Measurements from ENCODE around the gene ZNF750. TPM values are rescaled to one million over a fixed set of nuclear protein-coding genes. Genes with fewer than 3 reads are reported as not detected.

Gene ZNF750
- not detected for total RNA-seq
- polyA plus RNA-seq (ENCODE audit: insufficient read length in 2 of 2) = under 1 TPM; 0.11 to 0.66 TPM
- long read RNA-seq, donor 1 = 0 reads
- long read RNA-seq, donor 2, partial matches to known transcripts = 29 of 29 reads
- long read RNA-seq, donor 2, other reads (novel, unspliced or antisense) = 0 of 29 reads
- long read RNA-seq, donor 3, partial matches to known transcripts = 28 of 34 reads
- long read RNA-seq, donor 3, other reads (novel, unspliced or antisense) = 6 of 34 reads
- long read RNA-seq, donor 4 = 0 reads

DNA sequence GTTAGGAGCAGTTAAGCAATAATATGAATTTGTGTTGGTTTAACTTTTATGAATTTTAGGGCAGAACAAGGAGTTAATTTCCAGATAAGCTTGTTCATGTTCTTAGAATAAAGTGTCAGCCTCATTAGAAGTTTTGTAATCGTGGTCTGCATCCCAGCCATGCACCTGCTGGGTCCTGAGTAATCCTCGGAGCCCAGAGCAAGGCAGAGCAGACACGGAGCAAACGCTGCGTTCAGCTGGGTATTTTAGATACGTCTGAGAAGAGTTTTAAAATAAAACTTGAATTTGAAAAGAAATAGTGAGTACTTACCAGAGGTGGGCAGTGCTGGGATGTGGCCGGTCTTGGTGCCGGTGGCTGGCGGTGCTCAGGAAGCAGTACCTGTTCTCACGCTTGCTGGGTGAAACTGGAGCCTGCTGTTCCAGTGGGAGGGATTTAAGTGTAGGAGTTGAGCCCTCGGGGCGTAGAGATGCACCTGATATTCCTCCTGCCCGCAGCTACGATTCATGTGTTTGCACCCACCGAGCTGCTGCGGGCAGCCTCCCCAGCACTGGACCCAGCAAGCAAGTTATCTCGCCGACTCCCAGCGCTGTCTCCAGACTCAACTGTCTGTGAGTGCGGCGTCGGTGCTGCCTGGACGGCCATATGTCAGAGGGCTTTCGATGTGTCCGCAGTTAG, at the start of gene ZNF750:
Gene ZNF750 (minus strand): TSS at position 406 of the 676 bp plus-strand sequence. CDS start 7,568 bp downstream, outside the sequence.
- no peak within 1 kb of the TSS for H3K27ac ChIP-seq (ENCODE audit: low read depth, low read length)
- DNase-seq (ENCODE audit: low read depth in 4 of 6, low spot score in 6 of 6) = no peak
- H3K36me3 ChIP-seq (ENCODE audit: control insufficient read depth, insufficient read depth, low read length) = peaks cover 26% of the 10 kb centered on the region
- H3K4me1 ChIP-seq (ENCODE audit: control insufficient read depth, insufficient read depth, low read length) = peaks cover 19% of the 10 kb centered on the region
- H3K9me3 ChIP-seq (ENCODE audit: control insufficient read depth, insufficient read depth, low read length) = no peaks in the 10 kb centered on the region
- no peak within 1 kb of the TSS for H3K4me3 ChIP-seq (ENCODE audit: low read depth, low read length)
- 91% methylated on average over 22 of the region's 25 CpGs for WGBS (ENCODE audit: insufficient coverage)
- H3K27me3 ChIP-seq (ENCODE audit: control insufficient read depth, insufficient read depth, low read length) = no peaks in the 10 kb centered on the region

DNA sequence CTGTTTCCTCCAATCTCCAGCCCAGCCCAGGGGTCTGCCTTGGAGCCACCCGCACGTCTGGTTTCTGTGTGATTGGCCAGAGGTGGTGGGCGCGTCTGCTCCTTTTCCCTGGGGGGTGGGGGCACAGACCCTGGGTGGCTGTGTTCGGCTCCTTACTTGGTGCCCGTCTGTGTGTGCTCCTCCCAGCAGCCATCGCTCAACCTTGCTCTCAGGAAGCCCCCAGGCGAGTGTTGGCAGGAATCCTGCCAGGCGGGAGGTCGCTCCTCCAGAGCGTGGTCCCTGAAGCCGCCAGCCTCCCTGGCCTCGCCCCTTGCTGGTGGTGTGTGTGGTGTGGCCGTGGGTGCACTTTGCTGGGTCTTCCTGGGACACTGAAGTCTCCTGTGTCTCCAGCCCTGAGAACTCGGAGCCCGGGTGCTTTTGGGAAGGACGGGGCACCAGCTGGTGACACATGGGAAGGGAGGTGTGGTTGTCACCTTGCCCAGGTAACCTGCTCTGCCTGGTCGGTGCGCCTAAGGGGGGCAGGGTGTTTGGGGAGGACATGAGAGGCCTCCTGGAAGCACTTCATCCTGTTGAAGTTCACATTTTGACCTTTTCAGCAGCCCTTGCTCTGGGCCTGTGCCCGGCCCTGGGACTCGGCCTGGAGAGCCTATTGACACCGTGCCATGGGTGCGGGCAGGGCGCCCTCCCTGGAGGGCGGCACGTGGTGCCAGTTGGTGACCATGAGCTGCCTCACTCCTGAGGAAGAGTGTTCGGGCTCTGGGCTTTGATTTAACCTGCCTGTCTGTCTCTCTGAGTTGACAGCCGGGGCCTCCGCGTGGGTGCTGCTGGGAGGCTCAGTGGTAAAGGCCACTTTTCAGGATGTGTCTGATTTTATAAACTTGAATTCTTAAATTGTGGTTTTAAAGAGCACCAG, 49.0 kb upstream of the ZNF750 start:
- DNase-seq (ENCODE audit: low read depth in 4 of 6, low spot score in 6 of 6) = no peak
- Histone ChIP-seq H3K4me1 (ENCODE audit: control insufficient read depth, insufficient read depth, low read length) (peaks cover 45% of the 10 kb centered on the region), H3K36me3 (ENCODE audit: control insufficient read depth, insufficient read depth, low read length) (peaks cover 72% of the 10 kb centered on the region), H3K9me3 (ENCODE audit: control insufficient read depth, insufficient read depth, low read length) (peaks cover 4% of the 10 kb centered on the region), H3K27ac (ENCODE audit: low read depth, low read length) (no peak overlapping the region), H3K4me3 (ENCODE audit: low read depth, low read length) (no peak overlapping the region), H3K27me3 (ENCODE audit: control insufficient read depth, insufficient read depth, low read length) (no peaks in the 10 kb centered on the region)
- 80% methylated on average over 30 of the region's 30 CpGs for WGBS (ENCODE audit: insufficient coverage)

DNA sequence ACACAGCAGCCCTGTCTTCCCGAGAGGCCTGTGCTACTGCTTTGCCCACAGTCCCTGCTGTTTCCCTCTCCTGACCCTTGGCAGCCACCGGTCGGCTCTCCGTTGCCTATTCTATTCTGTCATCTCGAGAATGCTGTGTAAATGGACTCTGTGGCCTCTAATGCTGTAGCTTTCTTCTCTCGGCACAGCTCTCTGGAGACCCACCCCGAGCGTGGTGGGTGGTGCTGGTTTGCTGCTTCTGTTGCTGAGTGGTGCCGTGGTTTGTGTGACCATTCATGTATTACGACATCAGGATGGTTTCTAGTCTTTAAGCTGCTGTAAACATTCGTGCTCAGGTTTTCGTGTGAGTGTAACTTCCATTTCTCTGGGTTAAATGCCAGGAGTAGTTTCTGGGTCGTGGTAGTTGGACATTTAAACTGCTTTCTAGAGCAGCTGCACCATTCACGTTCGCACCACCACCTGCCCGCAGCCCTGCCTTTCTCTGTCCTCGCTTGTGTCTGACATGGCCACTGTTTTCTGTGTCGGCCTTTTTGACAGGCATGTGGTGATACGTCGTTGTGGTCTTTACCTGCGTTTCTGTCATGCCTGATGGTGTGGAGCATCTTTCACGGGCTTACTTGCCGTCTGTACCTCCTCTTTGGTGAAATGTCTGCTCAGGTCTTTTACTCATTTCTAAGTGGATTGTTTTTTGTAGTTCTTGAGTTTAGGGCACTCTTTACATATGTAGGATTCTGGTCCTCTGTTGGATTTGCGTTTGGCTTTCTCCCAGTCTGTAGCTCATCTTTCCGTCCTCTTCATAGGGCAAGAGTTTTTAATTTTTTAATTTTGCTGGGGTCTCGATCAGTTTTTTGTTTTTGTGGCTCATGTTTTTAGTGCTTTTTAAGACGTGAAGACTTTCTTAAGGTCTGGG, 47.7 kb upstream of the ZNF750 start:
- peaks cover 4% of the 10 kb centered on the region for H3K9me3 ChIP-seq (ENCODE audit: control insufficient read depth, insufficient read depth, low read length)
- no peaks in the 10 kb centered on the region for H3K27me3 ChIP-seq (ENCODE audit: control insufficient read depth, insufficient read depth, low read length)
- 96% methylated on average over 24 of the region's 27 CpGs for WGBS (ENCODE audit: insufficient coverage)
- peaks cover 45% of the 10 kb centered on the region for H3K4me1 ChIP-seq (ENCODE audit: control insufficient read depth, insufficient read depth, low read length)
- no peak overlapping the region for H3K4me3 ChIP-seq (ENCODE audit: low read depth, low read length)
- DNase-seq (ENCODE audit: low read depth in 4 of 6, low spot score in 6 of 6) = no peak
- H3K36me3 ChIP-seq (ENCODE audit: control insufficient read depth, insufficient read depth, low read length) = peaks cover 80% of the 10 kb centered on the region
- no peak overlapping the region for H3K27ac ChIP-seq (ENCODE audit: low read depth, low read length)

DNA sequence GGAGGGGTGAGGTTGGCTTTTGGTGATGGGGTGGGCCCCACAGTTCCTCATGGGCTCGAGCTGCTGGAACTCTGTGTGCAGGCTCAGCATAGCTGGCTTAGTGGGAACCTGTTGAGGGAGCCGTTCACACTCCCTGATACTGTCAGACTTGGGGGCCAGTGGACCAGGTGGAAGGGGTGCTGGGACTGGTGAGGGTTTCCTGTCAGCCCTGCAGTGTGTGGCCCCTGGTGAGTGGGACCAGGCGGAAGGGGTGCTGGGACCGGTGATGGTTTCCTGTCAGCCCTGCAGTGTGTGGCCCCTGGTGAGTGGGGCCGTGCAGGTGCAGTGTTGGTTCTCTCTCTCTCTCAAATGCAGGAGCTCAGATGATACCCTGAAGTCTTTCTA, 45.1 kb upstream of the ZNF750 start:
- Histone ChIP-seq H3K4me1 (ENCODE audit: control insufficient read depth, insufficient read depth, low read length) (peaks cover 57% of the 10 kb centered on the region), H3K27me3 (ENCODE audit: control insufficient read depth, insufficient read depth, low read length) (no peaks in the 10 kb centered on the region), H3K4me3 (ENCODE audit: low read depth, low read length) (no peak overlapping the region), H3K36me3 (ENCODE audit: control insufficient read depth, insufficient read depth, low read length) (peaks cover 74% of the 10 kb centered on the region), H3K27ac (ENCODE audit: low read depth, low read length) (no peak overlapping the region), H3K9me3 (ENCODE audit: control insufficient read depth, insufficient read depth, low read length) (peaks cover 4% of the 10 kb centered on the region)
- 85% methylated on average over 5 of the region's 5 CpGs for WGBS (ENCODE audit: insufficient coverage)
- no peak for DNase-seq (ENCODE audit: low read depth in 4 of 6, low spot score in 6 of 6)

DNA sequence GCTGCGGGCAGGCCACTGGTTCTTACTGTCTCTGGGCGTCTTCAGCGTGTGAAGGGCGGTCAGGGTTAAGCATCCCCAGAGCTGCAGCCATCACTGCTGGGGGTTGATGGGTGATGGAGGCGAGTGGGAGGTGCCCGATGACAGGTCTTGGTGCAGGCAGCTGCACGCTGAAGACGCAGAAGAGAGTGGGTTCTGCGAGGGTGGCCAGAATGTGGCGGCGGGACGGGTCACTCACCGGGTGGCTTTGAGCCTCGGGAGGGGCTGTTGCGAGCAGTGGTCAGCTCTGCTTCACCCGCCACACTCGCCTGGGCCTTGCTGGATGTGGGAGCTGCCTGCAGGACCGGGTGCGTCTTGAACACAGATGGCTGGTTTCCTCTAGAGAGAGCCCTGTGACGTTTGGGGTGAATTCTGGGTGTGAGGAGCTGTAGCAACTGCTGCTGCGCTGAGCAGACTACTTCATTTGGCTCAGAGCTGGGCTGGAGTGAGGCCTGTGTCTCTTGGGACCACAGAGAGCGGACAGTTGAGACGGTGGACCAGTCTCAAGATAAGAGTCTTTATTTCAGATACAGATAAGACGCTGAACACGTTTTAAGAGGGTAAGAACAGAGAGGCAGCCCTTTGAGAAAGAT, 44.6 kb upstream of the ZNF750 start:
- H3K36me3 ChIP-seq (ENCODE audit: control insufficient read depth, insufficient read depth, low read length) = peaks cover 69% of the 10 kb centered on the region
- WGBS (ENCODE audit: insufficient coverage) = 92% methylated on average over 25 of the region's 25 CpGs
- no peak overlapping the region for H3K4me3 ChIP-seq (ENCODE audit: low read depth, low read length)
- peaks cover 4% of the 10 kb centered on the region for H3K9me3 ChIP-seq (ENCODE audit: control insufficient read depth, insufficient read depth, low read length)
- no peaks in the 10 kb centered on the region for H3K27me3 ChIP-seq (ENCODE audit: control insufficient read depth, insufficient read depth, low read length)
- H3K27ac ChIP-seq (ENCODE audit: low read depth, low read length) = no peak overlapping the region
- peaks cover 57% of the 10 kb centered on the region for H3K4me1 ChIP-seq (ENCODE audit: control insufficient read depth, insufficient read depth, low read length)
- no peak for DNase-seq (ENCODE audit: low read depth in 4 of 6, low spot score in 6 of 6)

DNA sequence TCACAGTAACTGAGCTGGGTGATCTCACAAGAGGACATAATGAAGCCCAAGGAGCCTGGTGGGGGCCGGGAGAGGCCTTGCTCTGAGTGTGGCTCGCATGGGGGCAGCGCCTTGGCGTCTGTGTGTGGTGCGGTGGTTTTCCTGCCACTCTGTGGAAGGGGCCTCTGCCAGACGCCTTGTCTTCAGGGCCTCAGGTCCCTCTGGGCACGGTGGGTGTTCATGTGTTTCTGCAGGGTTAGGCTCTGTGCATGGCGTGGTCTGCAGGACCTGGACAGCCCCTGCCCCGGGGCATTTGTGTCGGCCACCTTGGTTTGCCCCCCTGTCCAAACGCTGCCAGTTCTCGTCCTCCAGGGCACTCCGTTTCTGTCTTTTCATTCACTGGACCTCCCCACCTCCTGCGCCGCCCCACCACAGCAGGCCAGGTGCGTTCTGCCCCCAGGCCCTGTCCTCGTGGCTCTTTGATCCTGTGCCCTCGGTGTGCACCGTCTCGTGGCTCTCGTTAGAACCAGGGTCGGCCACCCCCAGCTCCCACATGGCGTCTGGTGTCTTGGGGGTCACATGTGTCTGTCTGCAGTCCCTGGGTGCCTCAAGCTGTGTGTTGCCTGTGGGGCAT, 43.7 kb upstream of the ZNF750 start:
- H3K36me3 ChIP-seq (ENCODE audit: control insufficient read depth, insufficient read depth, low read length) = peaks cover 60% of the 10 kb centered on the region
- H3K4me1 ChIP-seq (ENCODE audit: control insufficient read depth, insufficient read depth, low read length) = peaks cover 49% of the 10 kb centered on the region
- H3K27ac ChIP-seq (ENCODE audit: low read depth, low read length) = no peak overlapping the region
- no peak for DNase-seq (ENCODE audit: low read depth in 4 of 6, low spot score in 6 of 6)
- no peak overlapping the region for H3K4me3 ChIP-seq (ENCODE audit: low read depth, low read length)
- 92% methylated on average over 20 of the region's 23 CpGs for WGBS (ENCODE audit: insufficient coverage)
- H3K27me3 ChIP-seq (ENCODE audit: control insufficient read depth, insufficient read depth, low read length) = no peaks in the 10 kb centered on the region
- peaks cover 4% of the 10 kb centered on the region for H3K9me3 ChIP-seq (ENCODE audit: control insufficient read depth, insufficient read depth, low read length)

DNA sequence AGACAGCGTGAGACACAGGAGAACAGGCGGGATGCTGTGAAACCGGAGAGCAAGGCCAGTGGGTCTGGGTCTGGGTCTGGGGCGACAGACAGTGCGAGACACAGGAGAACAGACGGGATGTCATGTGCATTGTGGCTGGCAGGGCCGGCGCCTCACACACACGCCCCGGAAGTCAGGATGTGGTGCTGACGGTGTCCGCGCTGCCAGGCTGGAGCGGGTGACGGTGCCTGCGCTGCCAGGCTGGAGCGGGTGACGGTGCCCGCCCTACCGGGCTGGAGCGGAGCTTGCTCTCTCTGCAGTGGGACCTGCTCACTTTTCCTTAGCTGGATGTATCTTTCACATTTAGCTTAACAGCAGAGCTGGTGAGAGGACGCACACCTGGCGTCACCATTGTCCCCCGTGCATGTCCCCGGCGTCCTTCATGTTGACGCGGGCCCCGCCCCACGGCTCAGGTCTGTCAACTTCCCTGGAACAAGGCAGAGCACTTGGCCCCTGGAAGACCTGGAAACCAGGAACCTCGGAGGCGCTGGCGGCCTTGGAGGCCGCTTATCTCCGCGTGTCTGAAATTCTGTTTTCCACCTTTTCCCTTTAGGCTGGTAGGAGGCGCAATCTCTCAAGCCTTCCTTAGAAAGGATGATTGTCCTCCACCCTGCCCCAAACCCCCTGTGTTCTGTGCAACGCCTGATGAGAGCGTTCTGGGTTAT, 43.0 kb upstream of the ZNF750 start:
- Histone ChIP-seq H3K27ac (ENCODE audit: low read depth, low read length) (no peak overlapping the region), H3K36me3 (ENCODE audit: control insufficient read depth, insufficient read depth, low read length) (peaks cover 54% of the 10 kb centered on the region), H3K4me3 (ENCODE audit: low read depth, low read length) (no peak overlapping the region), H3K27me3 (ENCODE audit: control insufficient read depth, insufficient read depth, low read length) (no peaks in the 10 kb centered on the region), H3K9me3 (ENCODE audit: control insufficient read depth, insufficient read depth, low read length) (peaks cover 4% of the 10 kb centered on the region), H3K4me1 (ENCODE audit: control insufficient read depth, insufficient read depth, low read length) (peaks cover 47% of the 10 kb centered on the region)
- WGBS (ENCODE audit: insufficient coverage) = 91% methylated on average over 36 of the region's 39 CpGs
- DNase-seq (ENCODE audit: low read depth in 4 of 6, low spot score in 6 of 6) = no peak

Measured in spinal cord (tissue), 10 donors.